Natural killer cell (primary cell): ENCODE measurements around the gene KITLG. TPM values are rescaled to one million over a fixed set of nuclear protein-coding genes. Genes with fewer than 3 reads are reported as not detected.

Source experiments
- ATAC-seq, 3 donors: fragments of 150-1000 bp in 2 of 3; fragments of 200-7000 bp in 1 of 3; cut with Tn5 transposase; 1 replicate in 1 of 3; 2 replicates in 2 of 3; pipeline ENCODE4 v1.10.0; 2021; ENCODE audit warnings: mild to moderate bottlenecking in 2 of 3, moderate library complexity in 2 of 3
- DNase-seq, 2 donors: peaks; one replicate each; pipeline versions ENCODE4 v3.0.0 to v3.0.0-alpha.2; 2013 to 2021; ENCODE audit warnings: mixed read lengths in 1 of 2
- H3K27ac ChIP-seq: one replicate; pipeline ENCODE4 v1.5.1; 2013; ENCODE audit warnings: mild to moderate bottlenecking, low read length
- H3K27me3 ChIP-seq: one replicate; pipeline ENCODE4 v1.6.1; 2013; ENCODE audit warnings: low read length; ENCODE audit not compliant: control insufficient read depth, insufficient read depth
- H3K36me3 ChIP-seq: one replicate; pipeline ENCODE4 v1.6.1; 2013; ENCODE audit warnings: low read length; ENCODE audit not compliant: control insufficient read depth, insufficient read depth
- H3K4me1 ChIP-seq: one replicate; pipeline ENCODE4 v1.6.1; 2013; ENCODE audit warnings: low read length; ENCODE audit not compliant: control insufficient read depth, insufficient read depth
- H3K4me3 ChIP-seq: one replicate; pipeline ENCODE4 v1.5.1; 2013; ENCODE audit warnings: low read length
- H3K9me3 ChIP-seq: one replicate; pipeline ENCODE4 v1.6.1; 2013; ENCODE audit warnings: low read length; ENCODE audit not compliant: control insufficient read depth, insufficient read depth
- H3K27ac Mint-ChIP-seq, 2 donors: one replicate each; pipeline ENCODE4 v1.8.0; 2022; ENCODE audit warnings: mild to moderate bottlenecking in 2 of 2, mixed read lengths in 2 of 2, moderate library complexity in 1 of 2
- H3K27me3 Mint-ChIP-seq, 2 donors: one replicate each; pipeline ENCODE4 v1.8.0; 2022; ENCODE audit warnings: low read depth in 2 of 2, mixed read lengths in 2 of 2
- H3K36me3 Mint-ChIP-seq: one replicate; pipeline ENCODE4 v1.8.0; 2022; ENCODE audit warnings: mixed read lengths
- H3K4me1 Mint-ChIP-seq, 2 donors: one replicate each; pipeline ENCODE4 v1.8.0; 2022; ENCODE audit warnings: mixed read lengths in 2 of 2
- H3K4me3 Mint-ChIP-seq: one replicate; pipeline ENCODE4 v1.8.0; 2022; ENCODE audit warnings: mild to moderate bottlenecking, moderate library complexity, mixed read lengths
- H3K9me3 Mint-ChIP-seq, 2 donors: one replicate each; pipeline ENCODE4 v1.8.0; 2022; ENCODE audit warnings: mixed read lengths in 2 of 2
- CTCF ChIP-seq: fragments of 200-600 bp; IDR thresholded peaks from one replicate; pipeline ENCODE4 v1.8.0; 2022; ENCODE audit warnings: antibody characterized with exemption
- WGBS: methylation state at CpG from one replicate; pipeline ENCODE4 v1.1.7; 2013; ENCODE audit warnings: missing lambda C conversion rate; ENCODE audit not compliant: insufficient coverage; 5-methylcytosine and 5-hydroxymethylcytosine counted together
- intact Hi-C: fragments of 100-400 bp; cut with micrococcal nuclease; formaldehyde crosslinking; loops from one replicate; pipeline ENCODE4 v1.14.2; 2022
- total RNA-seq, 4 donors: library from RNA; stranded (reverse); fragments of 120-200 nt in 1 of 4; gene quantifications; one replicate each; pipeline versions ENCODE4 v1.2.3 to v1.2.4, GENCODE V29; 2013 to 2022

Gene KITLG
- total RNA-seq, 3 donors from 2014 or later (not counting 1 experiment from before 2014, with no cell fraction given): not detected

- intact Hi-C loops: no loop called here
Observed at GRCh38 chr12:88519802-88520435, 60.4 kb downstream of the KITLG start.

GRCh38 chr12:88518863-88519403 is 61.3 kb downstream of the KITLG start:
- no peaks in the 10 kb centered on the region for H3K27me3 Mint-ChIP-seq
- H3K9me3 Mint-ChIP-seq: peaks cover 0 to 3% of the 10 kb centered on the region in 2 donors
- H3K4me3 Mint-ChIP-seq: no peak overlapping the region
- H3K36me3 Mint-ChIP-seq: no peaks in the 10 kb centered on the region
- H3K9me3 ChIP-seq: no peaks in the 10 kb centered on the region
- DNase-seq (no peak), ATAC-seq (no peak)
- H3K27ac ChIP-seq: no peak overlapping the region
- 87% methylated on average over 3 of the region's 5 CpGs for WGBS
- H3K27me3 ChIP-seq: no peaks in the 10 kb centered on the region
- intact Hi-C loops: no loop called here
- H3K4me1 Mint-ChIP-seq: no peaks in the 10 kb centered on the region
- no peaks in the 10 kb centered on the region for H3K4me1 ChIP-seq
- H3K27ac Mint-ChIP-seq: no peak overlapping the region
- H3K36me3 ChIP-seq: no peaks in the 10 kb centered on the region
- no peak overlapping the region for H3K4me3 ChIP-seq
- TF ChIP-seq CTCF: no peak

More at GRCh38 chr12:88519802-88520435, 60.4 kb downstream of the KITLG start:
- Mint-ChIP-seq H3K4me1 (no peaks in the 10 kb centered on the region), H3K9me3 (peaks cover 0 to 3% of the 10 kb centered on the region in 2 donors), H3K36me3 (no peaks in the 10 kb centered on the region), H3K27ac (no peak overlapping the region), H3K4me3 (no peak overlapping the region), H3K27me3 (no peaks in the 10 kb centered on the region)
- Histone ChIP-seq H3K36me3 (no peaks in the 10 kb centered on the region), H3K4me3 (no peak overlapping the region), H3K4me1 (no peaks in the 10 kb centered on the region), H3K9me3 (no peaks in the 10 kb centered on the region), H3K27ac (no peak overlapping the region), H3K27me3 (no peaks in the 10 kb centered on the region)
- no peak for DNase-seq
- 40% methylated on average over 2 of the region's 3 CpGs for WGBS
- TF ChIP-seq CTCF: no peak
- ATAC-seq: no peak

GRCh38 chr12:88516811-88517210 is 63.5 kb downstream of the KITLG start:
- no peaks in the 10 kb centered on the region for H3K36me3 Mint-ChIP-seq
- Histone ChIP-seq H3K4me3 (no peak overlapping the region), H3K36me3 (no peaks in the 10 kb centered on the region), H3K4me1 (no peaks in the 10 kb centered on the region), H3K9me3 (no peaks in the 10 kb centered on the region), H3K27me3 (no peaks in the 10 kb centered on the region), H3K27ac (no peak overlapping the region)
- H3K9me3 Mint-ChIP-seq: peaks cover 0 to 4% of the 10 kb centered on the region in 2 donors
- H3K4me1 Mint-ChIP-seq: no peaks in the 10 kb centered on the region
- no peaks in the 10 kb centered on the region for H3K27me3 Mint-ChIP-seq
- ATAC-seq: no peak
- no peak for TF ChIP-seq CTCF
- no peak overlapping the region for H3K4me3 Mint-ChIP-seq
- no peak overlapping the region for H3K27ac Mint-ChIP-seq
- DNase-seq: no peak
- intact Hi-C loops: no loop called here

- no peak for DNase-seq
- Mint-ChIP-seq H3K4me3 (no peak overlapping the region), H3K27me3 (no peaks in the 10 kb centered on the region), H3K9me3 (peaks cover 0 to 6% of the 10 kb centered on the region in 2 donors), H3K36me3 (no peaks in the 10 kb centered on the region), H3K4me1 (no peaks in the 10 kb centered on the region), H3K27ac (no peak overlapping the region)
- Histone ChIP-seq H3K36me3 (no peaks in the 10 kb centered on the region), H3K4me3 (no peak overlapping the region), H3K4me1 (no peaks in the 10 kb centered on the region), H3K27ac (no peak overlapping the region), H3K9me3 (no peaks in the 10 kb centered on the region), H3K27me3 (no peaks in the 10 kb centered on the region)
- TF ChIP-seq CTCF: no peak
- no peak for ATAC-seq
- WGBS: 100% methylated on average over 1 of the region's 3 CpGs
- intact Hi-C loops: no loop called here
Observed at GRCh38 chr12:88510843-88511242, 69.4 kb downstream of the KITLG start.
